Stimulated activated CD8-positive, alpha-beta memory T cell treated with anti-CD3 and anti-CD28 coated beads, Interleukin-15, amount 100 ng/mL, for 1 hour (primary cell): ENCODE measurements around the gene PDIA2.
"Not testable (repeated sequence)": the region's sequence is repeated elsewhere in the genome, so short reads cannot be mapped to it uniquely, and the experiment has no call there.

Experiments used
- DNase-seq: peaks from one replicate; pipeline ENCODE4 v3.0.0-alpha.2; 2020; ENCODE audit warnings: low read depth

PDIA2 gene

GRCh38 chr16:331181-331814, 48.3 kb downstream of the PDIA2 start:
- not testable (repeated sequence) for DNase-seq

- DNase-seq: no peak
Measured at GRCh38 chr16:333406-334094, 50.6 kb downstream of the PDIA2 start.

- DNase-seq: not testable (repeated sequence)
Measured at GRCh38 chr16:334164-334832, 51.3 kb downstream of the PDIA2 start.

- not testable (repeated sequence) for DNase-seq
Measured at GRCh38 chr16:334861-335632, 52.1 kb downstream of the PDIA2 start.

- no peak for DNase-seq
Measured at GRCh38 chr16:336269-336668, 53.3 kb downstream of the PDIA2 start.
